Brain microvascular endothelial cell (primary cell): ENCODE measurements around the gene DLX4.

ENCODE experiments used
- DNase-seq: peaks from one replicate; pipeline ENCODE4 v3.0.0-alpha.2; 2020
- H3K27ac ChIP-seq: fragments of 250-450 bp; sonication (Bioruptor Pico); 2 replicates; pipeline ENCODE4 v1.5.1; 2020; ENCODE audit warnings: mild to moderate bottlenecking, moderate library complexity
- H3K27me3 ChIP-seq: fragments of 250-450 bp; sonication (Bioruptor Pico); replicated peaks from 2 replicates; pipeline ENCODE4 v1.5.1; 2020; ENCODE audit warnings: mild to moderate bottlenecking
- H3K36me3 ChIP-seq: fragments of 250-450 bp; sonication (Bioruptor Pico); replicated peaks from 2 replicates; pipeline ENCODE4 v1.5.1; 2020; ENCODE audit warnings: mild to moderate bottlenecking
- H3K4me3 ChIP-seq: 2 replicates; pipeline ENCODE4 v1.5.1; 2011; ENCODE audit warnings: low read depth, mild to moderate bottlenecking, control low read depth, low read length, moderate library complexity
- in situ Hi-C: cut with HindIII; loops from 2 replicates; pipeline ENCODE4 v1.10.0; 2017; ENCODE audit warnings: low sequenced_read_pairs, low pct_ligation_motif_present
- TF ChIP-seq, protein P1 (sequence below): IDR thresholded peaks from 2 replicates; pipeline ENCODE4 v1.5.1; 2011; ENCODE audit warnings: low read depth, mild to moderate bottlenecking, moderate library complexity, low read length, control low read depth, inconsistent platforms; ENCODE audit errors: missing control alignments

The DLX4 gene

GRCh38 chr17:49979748-49980479 lies 10.9 kb downstream of the DLX4 start:
- DNase-seq = no peak
- peaks cover 43% of the 10 kb centered on the region for H3K27me3 ChIP-seq
- H3K36me3 ChIP-seq = no peaks in the 10 kb centered on the region
- TF ChIP-seq, protein P1, sequence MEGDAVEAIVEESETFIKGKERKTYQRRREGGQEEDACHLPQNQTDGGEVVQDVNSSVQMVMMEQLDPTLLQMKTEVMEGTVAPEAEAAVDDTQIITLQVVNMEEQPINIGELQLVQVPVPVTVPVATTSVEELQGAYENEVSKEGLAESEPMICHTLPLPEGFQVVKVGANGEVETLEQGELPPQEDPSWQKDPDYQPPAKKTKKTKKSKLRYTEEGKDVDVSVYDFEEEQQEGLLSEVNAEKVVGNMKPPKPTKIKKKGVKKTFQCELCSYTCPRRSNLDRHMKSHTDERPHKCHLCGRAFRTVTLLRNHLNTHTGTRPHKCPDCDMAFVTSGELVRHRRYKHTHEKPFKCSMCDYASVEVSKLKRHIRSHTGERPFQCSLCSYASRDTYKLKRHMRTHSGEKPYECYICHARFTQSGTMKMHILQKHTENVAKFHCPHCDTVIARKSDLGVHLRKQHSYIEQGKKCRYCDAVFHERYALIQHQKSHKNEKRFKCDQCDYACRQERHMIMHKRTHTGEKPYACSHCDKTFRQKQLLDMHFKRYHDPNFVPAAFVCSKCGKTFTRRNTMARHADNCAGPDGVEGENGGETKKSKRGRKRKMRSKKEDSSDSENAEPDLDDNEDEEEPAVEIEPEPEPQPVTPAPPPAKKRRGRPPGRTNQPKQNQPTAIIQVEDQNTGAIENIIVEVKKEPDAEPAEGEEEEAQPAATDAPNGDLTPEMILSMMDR = no peak
- in situ Hi-C loops = no loop called here
- no peak overlapping the region for H3K27ac ChIP-seq
- no peak overlapping the region for H3K4me3 ChIP-seq

DNA sequence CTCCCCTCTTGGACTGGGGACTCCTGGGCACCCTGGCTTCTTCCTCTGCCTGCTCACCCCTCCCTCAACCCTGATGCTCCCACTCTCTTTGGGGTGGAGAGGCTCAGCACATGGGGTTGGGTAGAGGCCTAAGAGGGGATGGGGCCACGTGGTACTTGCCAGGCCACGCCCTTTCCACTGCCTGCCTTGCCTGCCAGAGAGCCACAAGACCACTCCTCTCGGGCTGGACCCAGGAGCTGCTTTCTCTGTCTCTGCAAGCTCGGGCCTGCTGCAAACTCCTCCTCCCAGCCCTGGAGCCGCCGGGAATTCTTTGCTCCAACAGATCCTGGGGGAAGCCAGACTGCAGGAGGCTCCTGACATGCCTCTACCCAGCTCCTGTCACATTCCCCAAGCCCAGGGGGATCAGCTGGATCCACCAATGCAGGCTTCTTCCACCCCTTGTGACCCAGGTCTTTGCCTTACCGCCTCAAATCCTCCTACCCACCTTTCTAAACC lies 11.8 kb downstream of the DLX4 start:
- no peak overlapping the region for H3K4me3 ChIP-seq
- DNase-seq = no peak
- no peaks in the 10 kb centered on the region for H3K36me3 ChIP-seq
- peaks cover 39% of the 10 kb centered on the region for H3K27me3 ChIP-seq
- in situ Hi-C loops = no loop called here
- H3K27ac ChIP-seq = no peak overlapping the region
- TF ChIP-seq, protein P1 = no peak

- Histone ChIP-seq H3K27me3 (peaks cover 40% of the 10 kb centered on the region), H3K4me3 (no peak overlapping the region), H3K27ac (no peak overlapping the region), H3K36me3 (no peaks in the 10 kb centered on the region)
- DNase-seq = no peak
- TF ChIP-seq, protein P1 = no peak
- in situ Hi-C loops = no loop called here
These were observed 15.3 kb downstream of the DLX4 start for GRCh38 chr17:49984283-49984682.

GRCh38 chr17:49984776-49985175 lies 15.8 kb downstream of the DLX4 start:
- H3K27me3 ChIP-seq = peaks cover 45% of the 10 kb centered on the region
- H3K27ac ChIP-seq = no peak overlapping the region
- H3K4me3 ChIP-seq = no peak overlapping the region
- TF ChIP-seq, protein P1 = no peak
- in situ Hi-C loops = no loop called here
- H3K36me3 ChIP-seq = no peaks in the 10 kb centered on the region
- no peak for DNase-seq

GRCh38 chr17:49985310-49985990 lies 16.5 kb downstream of the DLX4 start:
- DNase-seq = no peak
- Histone ChIP-seq H3K36me3 (no peaks in the 10 kb centered on the region), H3K27me3 (peaks cover 43% of the 10 kb centered on the region), H3K27ac (no peak overlapping the region), H3K4me3 (no peak overlapping the region)
- TF ChIP-seq, protein P1 = no peak
- in situ Hi-C loops = no loop called here
